GM08714 (cell line): Measurements from ENCODE around the gene IL20RB.
"Not testable (repeated sequence)": the region's sequence is repeated elsewhere in the genome, so short reads cannot be mapped to it uniquely, and the experiment has no call there.

Experiments used
- H3K4me3 ChIP-seq: fragments of 200-500 bp; sonication (Bioruptor generic); 2 replicates; pipeline ENCODE4 v1.5.1; 2014; ENCODE audit warnings: mild to moderate bottlenecking, low read length, inconsistent platforms
- ZNF274 ChIP-seq: IDR thresholded peaks from 2 replicates; pipeline ENCODE4 v1.6.1; 2012; ENCODE audit warnings: mild to moderate bottlenecking, low read depth, low read length

Gene IL20RB

GRCh38 chr3:136988651-136989050, 30.9 kb downstream of the IL20RB start:
- no peak for TF ChIP-seq ZNF274

GRCh38 chr3:136989781-136990524, 32.2 kb downstream of the IL20RB start:
- no peak overlapping the region for H3K4me3 ChIP-seq
- no peak for TF ChIP-seq ZNF274

More at GRCh38 chr3:136988651-136989050, 30.9 kb downstream of the IL20RB start:
- H3K4me3 ChIP-seq = no peak overlapping the region

GRCh38 chr3:136990826-136991225, 33.0 kb downstream of the IL20RB start:
- H3K4me3 ChIP-seq = no peak overlapping the region
- no peak for TF ChIP-seq ZNF274

GRCh38 chr3:136992115-136992514, 34.3 kb downstream of the IL20RB start:
- no peak for TF ChIP-seq ZNF274
- no peak overlapping the region for H3K4me3 ChIP-seq

- TF ChIP-seq ZNF274 = no peak
- no peak overlapping the region for H3K4me3 ChIP-seq
Observed at GRCh38 chr3:136994772-136995516, 37.2 kb downstream of the IL20RB start.

- H3K4me3 ChIP-seq = no peak overlapping the region
- no peak for TF ChIP-seq ZNF274
Observed at GRCh38 chr3:136995652-136996051, 37.9 kb downstream of the IL20RB start.

GRCh38 chr3:137000039-137000438, 42.3 kb downstream of the IL20RB start:
- no peak for TF ChIP-seq ZNF274
- no peak overlapping the region for H3K4me3 ChIP-seq

- H3K4me3 ChIP-seq = not testable (repeated sequence)
Observed at GRCh38 chr3:137007376-137007775, 49.6 kb downstream of the IL20RB start.

GRCh38 chr3:137008131-137008530, 50.3 kb downstream of the IL20RB start:
- no peak for TF ChIP-seq ZNF274
- H3K4me3 ChIP-seq = no peak overlapping the region

- no peak overlapping the region for H3K4me3 ChIP-seq
- no peak for TF ChIP-seq ZNF274
Observed at GRCh38 chr3:137008976-137009375, 51.2 kb downstream of the IL20RB start.

- TF ChIP-seq ZNF274 = no peak
- no peak overlapping the region for H3K4me3 ChIP-seq
Observed at GRCh38 chr3:137010137-137010536, 52.4 kb downstream of the IL20RB start.

- TF ChIP-seq ZNF274 = no peak
- H3K4me3 ChIP-seq = no peak overlapping the region
Observed at GRCh38 chr3:137011153-137011552, 53.4 kb downstream of the IL20RB start.

GRCh38 chr3:137012097-137012501, 54.3 kb downstream of the IL20RB start:
- no peak overlapping the region for H3K4me3 ChIP-seq

GRCh38 chr3:137013951-137014688, 56.3 kb downstream of the IL20RB start:
- TF ChIP-seq ZNF274 = no peak
- peak overlapping the region; percentile 48; the same call in 1 of the 2 replicates for H3K4me3 ChIP-seq

More at GRCh38 chr3:137012097-137012501, 54.3 kb downstream of the IL20RB start:
- TF ChIP-seq ZNF274 = no peak

GRCh38 chr3:137017316-137017715, 59.5 kb downstream of the IL20RB start:
- not testable (repeated sequence) for H3K4me3 ChIP-seq
